DND-41 (cell line): ENCODE measurements around the gene CTXND1.

Experiments
- ATAC-seq: fragments of 200-7000 bp; cut with Tn5 transposase; 3 replicates; pipeline ENCODE4 v1.9.1; 2021; ENCODE audit warnings: low read depth; ENCODE audit not compliant: insufficient read depth
- DNase-seq: peaks from one replicate; pipeline ENCODE4 v3.0.0-alpha.2; 2020
- H2AFZ ChIP-seq: 2 replicates; pipeline ENCODE4 v1.6.0; 2012; ENCODE audit warnings: low read depth, low read length
- H3K27ac ChIP-seq: 2 replicates; pipeline ENCODE4 v1.5.1; 2012; ENCODE audit warnings: low read length, inconsistent platforms
- H3K27me3 ChIP-seq: fragments of 200-600 bp; sonication (generic); 2 replicates; pipeline ENCODE4 v1.6.0; 2012; ENCODE audit warnings: low read length, mild to moderate bottlenecking, inconsistent platforms; ENCODE audit not compliant: insufficient read depth, poor library complexity
- H3K36me3 ChIP-seq: 2 replicates; pipeline ENCODE4 v1.5.1; 2012; ENCODE audit warnings: low read length, inconsistent platforms; ENCODE audit not compliant: insufficient read depth
- H3K4me1 ChIP-seq: 2 replicates; pipeline ENCODE4 v1.5.1; 2012; ENCODE audit warnings: mild to moderate bottlenecking, low read length; ENCODE audit not compliant: insufficient read depth
- H3K4me2 ChIP-seq: 2 replicates; pipeline ENCODE4 v1.6.0; 2012; ENCODE audit warnings: mild to moderate bottlenecking, moderate library complexity, low read length, inconsistent platforms; ENCODE audit not compliant: insufficient read depth
- H3K4me3 ChIP-seq, 2 experiments: fragments of 200-600 bp in 1 of 2; shearing (Covaris generic) in 1 of 2; 2 replicates each; pipeline ENCODE4 v1.5.1; 2012 to 2016; ENCODE audit warnings: inconsistent platforms in 2 of 2, low read length in 2 of 2, mild to moderate bottlenecking in 2 of 2, low read depth in 1 of 2, moderate library complexity in 1 of 2
- H3K79me2 ChIP-seq: 2 replicates; pipeline ENCODE4 v1.6.0; 2012; ENCODE audit warnings: low read length, inconsistent platforms; ENCODE audit not compliant: insufficient read depth
- H3K9ac ChIP-seq: 2 replicates; pipeline ENCODE4 v1.6.0; 2012; ENCODE audit warnings: low read depth, mild to moderate bottlenecking, inconsistent platforms, low read length, moderate library complexity
- H3K9me3 ChIP-seq: 2 replicates; pipeline ENCODE4 v1.5.1; 2012; ENCODE audit warnings: low read length, moderate library complexity, mild to moderate bottlenecking, inconsistent platforms; ENCODE audit not compliant: insufficient read depth, severe bottlenecking
- H4K20me1 ChIP-seq: 2 replicates; pipeline ENCODE4 v1.6.0; 2012; ENCODE audit warnings: low read length; ENCODE audit not compliant: insufficient read depth
- CTCF ChIP-seq: IDR thresholded peaks from 2 replicates; pipeline ENCODE4 v1.5.1; 2012; ENCODE audit warnings: borderline replicate concordance, low read length, moderate library complexity, mild to moderate bottlenecking; ENCODE audit not compliant: poor library complexity, severe bottlenecking; ENCODE audit errors: extremely low read depth
- EZH2 ChIP-seq: IDR thresholded peaks from 3 replicates; pipeline ENCODE4 v1.6.1; 2012; ENCODE audit warnings: borderline replicate concordance, low read depth, mild to moderate bottlenecking, moderate library complexity, low read length, inconsistent platforms; ENCODE audit not compliant: severe bottlenecking

Gene CTXND1

GRCh38 chr15:80162059-80162554, 89.9 kb downstream of the CTXND1 start:
- TF ChIP-seq CTCF (no peak), EZH2 (no peak)
- Histone ChIP-seq H3K9me3 (no peaks in the 10 kb centered on the region), H2AFZ (no peak overlapping the region), H3K36me3 (peaks cover 9% of the 10 kb centered on the region; the same call in 1 of the 2 replicates), H3K4me3 (no peak overlapping the region), H3K4me1 (peaks cover 16% of the 10 kb centered on the region), H4K20me1 (no peaks in the 10 kb centered on the region), H3K27ac (no peak overlapping the region), H3K9ac (no peak overlapping the region), H3K27me3 (no peaks in the 10 kb centered on the region), H3K79me2 (no peaks in the 10 kb centered on the region), H3K4me2 (no peak overlapping the region)
- DNase-seq (no peak), ATAC-seq (no peak)

- ATAC-seq, result no peak
- Histone ChIP-seq H3K4me2 (no peak overlapping the region), H3K9me3 (no peaks in the 10 kb centered on the region), H2AFZ (no peak overlapping the region), H3K36me3 (peaks cover 9% of the 10 kb centered on the region; the same call in 1 of the 2 replicates), H3K27ac (0 out of 2 replicates have a peak overlapping the region, but pooled peaks have one; percentile 64), H3K4me1 (peaks cover 16% of the 10 kb centered on the region), H3K79me2 (no peaks in the 10 kb centered on the region), H3K4me3 (no peak overlapping the region), H3K27me3 (no peaks in the 10 kb centered on the region), H3K9ac (no peak overlapping the region), H4K20me1 (no peaks in the 10 kb centered on the region)
- no peak for DNase-seq
- no peak for TF ChIP-seq CTCF
- TF ChIP-seq EZH2, result no peak
These were observed 90.5 kb downstream of the CTXND1 start for GRCh38 chr15:80161468-80162016.

GRCh38 chr15:80160570-80161156, 91.3 kb downstream of the CTXND1 start:
- peaks cover 9% of the 10 kb centered on the region; the same call in 1 of the 2 replicates for H3K36me3 ChIP-seq
- no peak overlapping the region for H3K4me3 ChIP-seq
- H3K27ac ChIP-seq, result peak overlapping the region; percentile 64
- H3K4me1 ChIP-seq, result peaks cover 16% of the 10 kb centered on the region
- H3K27me3 ChIP-seq, result no peaks in the 10 kb centered on the region
- TF ChIP-seq CTCF (no peak), EZH2 (no peak)
- DNase-seq (peak; percentile 68), ATAC-seq (peak; percentile 95)
- H3K9me3 ChIP-seq, result no peaks in the 10 kb centered on the region
- 0 out of 2 replicates have a peak overlapping the region, but pooled peaks have one; percentile 17 for H3K4me2 ChIP-seq
- no peaks in the 10 kb centered on the region for H4K20me1 ChIP-seq
- no peaks in the 10 kb centered on the region for H3K79me2 ChIP-seq
- H3K9ac ChIP-seq, result peak overlapping the region; percentile 7; the same call in 1 of the 2 replicates
- peak overlapping the region; percentile 59 for H2AFZ ChIP-seq
